ENCODE results near the gene NBAS.

DNA sequence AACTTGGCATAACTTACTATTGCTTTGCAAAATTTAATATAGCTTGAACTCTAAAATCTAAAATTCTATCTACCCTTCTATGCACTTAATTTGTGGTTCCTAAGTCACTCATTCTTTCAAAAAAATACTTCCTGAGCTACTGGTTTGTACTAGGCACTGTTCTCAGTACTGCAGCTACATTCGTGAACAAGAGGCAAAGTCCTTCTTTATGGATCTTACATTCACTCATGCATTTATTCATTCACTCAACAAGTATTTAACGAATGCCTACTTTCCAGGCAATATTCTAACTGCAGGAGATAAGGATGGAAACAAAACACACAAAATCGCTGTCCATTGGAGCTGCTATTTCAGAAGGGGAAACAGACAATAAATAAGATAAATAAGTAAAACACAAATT, 104.8 kb downstream of the NBAS start:
- TF ChIP-seq, protein P1, sequence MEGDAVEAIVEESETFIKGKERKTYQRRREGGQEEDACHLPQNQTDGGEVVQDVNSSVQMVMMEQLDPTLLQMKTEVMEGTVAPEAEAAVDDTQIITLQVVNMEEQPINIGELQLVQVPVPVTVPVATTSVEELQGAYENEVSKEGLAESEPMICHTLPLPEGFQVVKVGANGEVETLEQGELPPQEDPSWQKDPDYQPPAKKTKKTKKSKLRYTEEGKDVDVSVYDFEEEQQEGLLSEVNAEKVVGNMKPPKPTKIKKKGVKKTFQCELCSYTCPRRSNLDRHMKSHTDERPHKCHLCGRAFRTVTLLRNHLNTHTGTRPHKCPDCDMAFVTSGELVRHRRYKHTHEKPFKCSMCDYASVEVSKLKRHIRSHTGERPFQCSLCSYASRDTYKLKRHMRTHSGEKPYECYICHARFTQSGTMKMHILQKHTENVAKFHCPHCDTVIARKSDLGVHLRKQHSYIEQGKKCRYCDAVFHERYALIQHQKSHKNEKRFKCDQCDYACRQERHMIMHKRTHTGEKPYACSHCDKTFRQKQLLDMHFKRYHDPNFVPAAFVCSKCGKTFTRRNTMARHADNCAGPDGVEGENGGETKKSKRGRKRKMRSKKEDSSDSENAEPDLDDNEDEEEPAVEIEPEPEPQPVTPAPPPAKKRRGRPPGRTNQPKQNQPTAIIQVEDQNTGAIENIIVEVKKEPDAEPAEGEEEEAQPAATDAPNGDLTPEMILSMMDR (IDR thresholded peaks at IDR 0.05; ENCODE audit: low read length) = no peak
- TF ChIP-seq EZH2 (IDR thresholded peaks at IDR 0.05; ENCODE audit: borderline replicate concordance, low read length) = no peak

All from OCI-LY1 (cell line).